Effector memory CD8-positive, alpha-beta T cell (primary cell): ENCODE results near the gene CCDC92B.
"Not testable (repeated sequence)": the region's sequence is repeated elsewhere in the genome, so short reads cannot be mapped to it uniquely, and the experiment has no call there.

ENCODE experiments used
- ATAC-seq: fragments of 150-1000 bp; cut with Tn5 transposase; replicated peaks from 2 replicates; pipeline ENCODE4 v1.10.0; 2021; ENCODE audit warnings: mild to moderate bottlenecking, moderate library complexity
- DNase-seq, 3 experiments: peaks; one replicate each; pipeline ENCODE4 v3.0.0; 2021
- H3K27ac Mint-ChIP-seq, 2 donors: one replicate each; pipeline ENCODE4 v1.8.0; 2022; ENCODE audit warnings: mild to moderate bottlenecking in 2 of 2, mixed read lengths in 2 of 2, moderate library complexity in 2 of 2
- H3K27me3 Mint-ChIP-seq, 2 donors: one replicate each; pipeline ENCODE4 v1.8.0; 2022; ENCODE audit warnings: mixed read lengths in 2 of 2
- H3K36me3 Mint-ChIP-seq: one replicate; pipeline ENCODE4 v1.8.0; 2022; ENCODE audit warnings: mild to moderate bottlenecking, moderate library complexity, mixed read lengths; ENCODE audit not compliant: insufficient read depth
- H3K4me1 Mint-ChIP-seq, 2 donors: one replicate each; pipeline ENCODE4 v1.8.0; 2022; ENCODE audit warnings: low read depth in 2 of 2, mixed read lengths in 2 of 2
- H3K4me3 Mint-ChIP-seq, 2 donors: one replicate each; pipeline ENCODE4 v1.8.0; 2022; ENCODE audit warnings: mild to moderate bottlenecking in 2 of 2, mixed read lengths in 2 of 2, moderate library complexity in 2 of 2
- H3K9me3 Mint-ChIP-seq, 2 donors: one replicate each; pipeline ENCODE4 v1.8.0; 2022; ENCODE audit warnings: mixed read lengths in 2 of 2

CCDC92B gene

DNA sequence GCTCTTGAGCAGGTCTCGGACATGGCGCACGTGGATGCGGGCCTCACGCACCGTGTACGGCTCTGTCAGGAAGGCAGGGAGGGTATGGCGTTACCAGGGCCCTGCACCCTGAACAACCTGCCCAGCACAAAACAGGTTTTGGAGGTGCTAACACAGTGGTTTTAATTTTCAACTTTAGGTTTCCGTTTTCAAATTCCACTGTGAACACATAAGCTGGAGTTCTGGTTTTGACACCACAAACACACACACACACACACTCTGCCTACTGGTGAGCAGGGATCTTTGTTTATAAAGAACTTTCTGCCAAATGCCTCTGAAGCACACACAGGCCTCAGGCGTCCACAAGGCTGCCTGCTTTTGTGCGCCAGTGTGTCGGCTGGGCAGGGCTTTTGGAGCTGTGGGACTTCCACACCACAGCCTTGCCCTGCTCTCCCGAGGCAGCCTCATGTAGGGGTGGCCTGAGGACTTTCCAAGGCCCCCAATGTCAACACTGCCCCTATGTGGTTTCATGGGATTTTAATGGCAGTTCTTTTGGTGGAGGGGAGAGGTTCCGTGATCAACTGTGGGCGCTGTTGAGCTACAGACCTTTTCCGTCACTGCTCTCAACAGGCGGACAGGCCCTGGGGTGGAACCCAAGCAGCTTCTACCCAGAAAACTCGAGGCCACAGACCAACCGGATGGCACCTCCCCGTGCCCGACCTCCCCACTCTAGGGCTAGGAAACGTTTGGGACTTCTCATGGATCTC, 47.3 kb downstream of the CCDC92B start:
- no peaks in the 10 kb centered on the region for H3K27me3 Mint-ChIP-seq
- ATAC-seq (peak; percentile 53), DNase-seq (no peak)
- peak overlapping the region; percentile 21 to 25 for H3K4me3 Mint-ChIP-seq
- no peak overlapping the region for H3K27ac Mint-ChIP-seq
- peaks cover 45% of the 10 kb centered on the region for H3K36me3 Mint-ChIP-seq
- peaks cover 10 to 20% of the 10 kb centered on the region in 2 donors for H3K4me1 Mint-ChIP-seq
- H3K9me3 Mint-ChIP-seq = no peaks in the 10 kb centered on the region

DNA sequence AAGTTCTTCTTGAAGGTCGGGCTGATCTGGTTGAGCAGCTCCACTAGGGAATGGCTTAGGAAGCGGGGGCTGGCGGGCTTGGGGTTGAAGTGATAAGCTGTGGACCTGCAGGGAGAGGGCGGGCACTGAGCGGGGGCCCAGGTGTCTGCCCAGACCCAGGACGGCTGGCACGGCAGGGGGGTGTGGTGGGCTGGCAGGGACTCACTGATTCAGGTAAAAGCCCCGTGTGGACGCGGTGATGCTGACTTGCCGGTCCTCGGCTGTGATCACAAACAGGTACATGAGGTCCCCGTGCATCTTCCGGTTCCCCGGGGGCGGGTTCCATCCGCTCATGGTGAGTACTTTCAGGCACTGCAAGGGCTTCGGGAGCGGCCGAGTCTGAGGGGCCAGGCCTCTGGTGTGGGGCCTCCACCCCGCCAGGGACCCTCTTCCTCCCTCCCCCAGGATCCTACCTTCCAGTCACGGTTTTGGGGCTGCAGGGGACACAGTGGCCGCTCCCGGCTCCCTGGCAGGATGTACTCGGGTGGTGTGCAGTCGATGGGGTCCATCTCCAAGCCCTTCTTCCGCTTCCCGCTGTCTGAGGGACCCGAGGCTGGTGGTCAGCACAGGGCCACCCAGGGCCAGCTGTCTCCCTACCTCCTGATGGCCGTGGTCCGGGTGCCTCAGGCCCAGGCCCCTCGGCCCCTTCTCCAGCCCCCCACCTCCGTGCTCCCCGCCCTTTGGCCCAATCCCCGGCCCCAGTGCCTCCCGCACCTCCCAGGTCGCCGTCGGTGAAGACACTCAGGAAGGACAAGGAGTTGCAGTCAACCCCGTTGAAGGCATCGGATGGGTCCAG, 48.1 kb downstream of the CCDC92B start:
- Mint-ChIP-seq H3K4me1 (peaks cover 5 to 17% of the 10 kb centered on the region in 2 donors), H3K9me3 (no peaks in the 10 kb centered on the region), H3K4me3 (no peak overlapping the region), H3K27ac (peak overlapping the region in 1 of 2 donors; percentile 55), H3K36me3 (peaks cover 52% of the 10 kb centered on the region), H3K27me3 (no peaks in the 10 kb centered on the region)
- DNase-seq (no peak), ATAC-seq (no peak)

DNA sequence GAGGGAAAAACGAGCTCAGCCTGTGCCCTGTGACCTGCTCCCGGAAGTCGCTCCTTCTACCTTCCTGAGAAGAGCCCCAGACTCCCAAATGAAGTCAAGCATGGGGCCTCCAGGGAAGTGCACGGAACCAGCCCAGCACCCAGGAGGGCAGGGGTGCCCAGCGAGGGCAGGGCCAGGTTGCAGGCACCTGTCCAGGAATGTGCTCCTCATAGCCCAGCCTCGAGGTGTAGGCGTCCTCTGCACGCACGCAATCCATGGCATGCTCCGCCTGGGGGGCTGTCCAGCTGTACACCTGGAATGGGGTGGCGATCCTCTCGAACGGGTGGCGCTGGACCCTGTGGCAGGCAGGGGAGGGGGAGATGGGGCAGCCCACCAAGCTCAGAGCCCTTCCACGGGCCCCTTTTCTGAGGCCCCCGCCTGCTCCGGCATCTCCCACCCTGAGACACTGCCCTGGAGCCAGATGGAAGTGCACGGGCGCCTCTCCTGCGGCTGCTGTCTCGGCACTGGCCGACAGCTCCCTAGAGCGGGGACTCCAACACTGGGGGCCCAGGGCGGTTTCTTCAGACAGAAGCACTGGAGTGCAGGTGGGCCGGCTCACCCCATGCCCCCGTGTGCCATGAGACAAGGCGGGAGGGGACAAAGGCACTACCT, 48.8 kb downstream of the CCDC92B start:
- Mint-ChIP-seq H3K27ac (peak overlapping the region in 1 of 2 donors; percentile 55), H3K27me3 (no peaks in the 10 kb centered on the region), H3K4me3 (no peak overlapping the region), H3K4me1 (peaks cover 2 to 15% of the 10 kb centered on the region in 2 donors), H3K9me3 (no peaks in the 10 kb centered on the region), H3K36me3 (peaks cover 51% of the 10 kb centered on the region)
- ATAC-seq = no peak
- no peak for DNase-seq

DNA sequence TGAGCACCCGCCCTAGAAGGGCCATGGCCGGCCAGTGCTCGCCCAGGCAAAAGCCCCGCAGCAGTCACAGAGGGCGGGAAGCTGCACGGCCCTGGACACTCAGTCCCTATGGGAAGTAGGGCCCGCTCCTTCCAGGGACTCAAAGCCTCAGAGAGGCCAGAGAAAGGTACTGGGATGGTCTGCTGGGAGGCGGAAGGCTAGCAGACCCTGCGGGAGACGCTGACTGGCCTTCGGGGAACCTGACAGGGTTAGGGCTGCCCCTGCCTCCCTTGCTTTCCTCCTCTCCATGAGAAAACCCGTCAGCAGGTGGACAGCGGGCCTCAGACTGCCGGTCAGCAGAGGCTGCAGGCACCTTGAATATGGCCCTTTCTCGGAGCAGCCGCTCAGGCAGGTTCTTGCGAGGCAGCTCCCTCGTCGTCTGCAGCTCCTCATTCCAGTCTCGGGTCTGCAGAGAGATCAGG, 49.4 kb downstream of the CCDC92B start:
- Mint-ChIP-seq H3K4me3 (no peak overlapping the region), H3K36me3 (peaks cover 47% of the 10 kb centered on the region), H3K4me1 (peaks cover 0 to 10% of the 10 kb centered on the region in 2 donors), H3K9me3 (no peaks in the 10 kb centered on the region), H3K27me3 (no peaks in the 10 kb centered on the region), H3K27ac (peak overlapping the region in 1 of 2 donors; percentile 55)
- ATAC-seq = no peak
- DNase-seq = no peak

GRCh38 chr17:2699216-2699805, 50.1 kb downstream of the CCDC92B start:
- H3K9me3 Mint-ChIP-seq, DNase-seq, ATAC-seq, H3K27me3 Mint-ChIP-seq, H3K27ac Mint-ChIP-seq, H3K4me1 Mint-ChIP-seq, H3K4me3 Mint-ChIP-seq: not testable (repeated sequence)
- peaks cover 48% of the 10 kb centered on the region for H3K36me3 Mint-ChIP-seq

- H3K4me1 Mint-ChIP-seq = peaks cover 2 to 5% of the 10 kb centered on the region in 2 donors
- no peaks in the 10 kb centered on the region for H3K27me3 Mint-ChIP-seq
- H3K27ac Mint-ChIP-seq = no peak overlapping the region
Observed at GRCh38 chr17:2697611-2698162, 51.8 kb downstream of the CCDC92B start.

GRCh38 chr17:2695961-2696760, 53.3 kb downstream of the CCDC92B start:
- peaks cover 46% of the 10 kb centered on the region for H3K36me3 Mint-ChIP-seq
- peak overlapping the region in 1 of 2 donors; percentile 29 for H3K27ac Mint-ChIP-seq
- H3K27me3 Mint-ChIP-seq = no peaks in the 10 kb centered on the region
- peaks cover 0 to 5% of the 10 kb centered on the region in 2 donors for H3K4me1 Mint-ChIP-seq
- DNase-seq (no peak), ATAC-seq (no peak)
- no peak overlapping the region for H3K4me3 Mint-ChIP-seq
- H3K9me3 Mint-ChIP-seq = no peaks in the 10 kb centered on the region

More at GRCh38 chr17:2697611-2698162, 51.8 kb downstream of the CCDC92B start:
- ATAC-seq (no peak), DNase-seq (no peak)
- no peak overlapping the region for H3K4me3 Mint-ChIP-seq
- H3K36me3 Mint-ChIP-seq = peaks cover 45% of the 10 kb centered on the region
- H3K9me3 Mint-ChIP-seq = no peaks in the 10 kb centered on the region

DNA sequence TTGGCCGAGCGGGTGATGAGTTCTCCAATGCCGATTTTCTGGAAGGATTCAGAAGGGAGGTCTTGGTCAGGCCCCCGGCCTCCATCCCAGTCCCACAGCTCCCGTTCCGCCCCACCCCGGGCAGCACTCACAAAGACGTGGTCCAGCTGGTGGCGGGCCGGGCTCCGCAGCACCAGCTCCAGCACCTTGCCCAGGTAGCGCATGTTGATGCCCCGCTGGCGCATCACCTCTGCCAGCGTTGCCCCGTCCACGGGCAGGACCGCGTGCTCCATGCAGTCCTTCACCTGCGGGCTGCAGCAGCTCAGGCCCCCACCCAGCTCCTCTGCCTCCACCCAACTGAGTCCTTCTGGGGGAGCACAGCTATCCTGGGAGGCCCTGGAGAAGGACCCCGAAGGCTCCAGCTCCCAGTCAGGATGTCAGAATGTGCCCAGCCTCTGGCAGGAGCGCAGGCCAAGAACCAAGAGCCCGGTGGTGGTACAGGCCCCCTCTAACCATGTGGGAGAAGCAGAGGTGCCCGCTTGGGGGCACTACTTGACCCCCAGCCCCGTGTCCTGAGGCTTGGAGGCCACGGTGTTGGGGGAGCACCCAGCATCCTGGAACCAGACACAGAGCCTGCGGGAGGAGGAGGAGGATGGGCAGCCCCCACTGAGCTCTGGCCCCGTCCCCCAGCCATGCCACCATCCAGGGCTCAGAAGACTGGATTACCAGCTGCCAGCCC, 54.0 kb downstream of the CCDC92B start:
- no peaks in the 10 kb centered on the region for H3K27me3 Mint-ChIP-seq
- no peak for ATAC-seq
- H3K36me3 Mint-ChIP-seq = peaks cover 50% of the 10 kb centered on the region
- peaks cover 0 to 5% of the 10 kb centered on the region in 2 donors for H3K4me1 Mint-ChIP-seq
- DNase-seq = no peak
- no peak overlapping the region for H3K27ac Mint-ChIP-seq
- no peaks in the 10 kb centered on the region for H3K9me3 Mint-ChIP-seq
- H3K4me3 Mint-ChIP-seq = no peak overlapping the region

- peaks cover 0 to 5% of the 10 kb centered on the region in 2 donors for H3K4me1 Mint-ChIP-seq
- peak overlapping the region in 1 of 2 donors; percentile 71 for H3K4me3 Mint-ChIP-seq
- ATAC-seq = no peak
- no peak overlapping the region for H3K27ac Mint-ChIP-seq
- peaks cover 47% of the 10 kb centered on the region for H3K36me3 Mint-ChIP-seq
- DNase-seq = no peak
- H3K9me3 Mint-ChIP-seq = no peaks in the 10 kb centered on the region
- H3K27me3 Mint-ChIP-seq = no peaks in the 10 kb centered on the region
Observed at GRCh38 chr17:2694381-2695242, 54.8 kb downstream of the CCDC92B start.

GRCh38 chr17:2693561-2694380, 55.7 kb downstream of the CCDC92B start:
- H3K36me3 Mint-ChIP-seq = peaks cover 43% of the 10 kb centered on the region
- H3K4me3 Mint-ChIP-seq = peak overlapping the region; percentile 71 to 74
- DNase-seq (peak in 1 of 3 experiments; percentile 17), ATAC-seq (peak; percentile 58)
- H3K27me3 Mint-ChIP-seq = no peaks in the 10 kb centered on the region
- H3K4me1 Mint-ChIP-seq = peaks cover 7 to 12% of the 10 kb centered on the region in 2 donors
- peak overlapping the region; percentile 57 to 79 for H3K27ac Mint-ChIP-seq
- no peaks in the 10 kb centered on the region for H3K9me3 Mint-ChIP-seq
